ENCODE data around the gene OR4K14. TPM values are rescaled to one million over a fixed set of nuclear protein-coding genes. Genes with fewer than 3 reads are reported as not detected.

OR4K14 gene
- not detected in 2 replicates for total RNA-seq

GRCh38 chr14:20019257-20019865, at the start of gene OR4K14:
Gene OR4K14 (minus strand): TSS chr14:20019307. CDS start chr14:20015193, 4,114 bp downstream.

GRCh38 chr14:20059745-20060144, 40.6 kb upstream of the OR4K14 start, which contains the start of gene OR4L1:
Gene OR4L1 (plus strand): TSS chr14:20060045. CDS start chr14:20060045, 0 bp downstream.

DNA sequence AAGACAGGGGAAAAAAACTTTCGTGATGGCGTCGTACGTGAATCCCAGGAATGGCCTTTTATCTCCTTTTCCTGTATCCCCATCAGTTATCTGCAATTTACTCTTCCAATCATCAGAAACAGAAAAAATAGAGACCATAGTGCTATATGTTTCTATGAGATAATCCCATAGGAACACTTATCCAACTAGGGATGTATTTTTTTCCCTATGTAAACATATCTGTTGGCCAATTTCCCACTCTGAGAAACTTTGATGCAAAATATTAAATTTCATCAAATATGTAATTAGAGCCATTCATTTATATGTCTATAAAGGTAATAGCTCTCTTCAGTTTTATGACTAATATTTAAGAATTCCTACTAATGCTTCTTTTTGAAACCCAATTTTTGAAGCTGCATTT, 16.8 kb upstream of the OR4K14 start, which contains the start of gene OR4K13:
Gene OR4K13 (minus strand): TSS at position 101 of the 400 bp plus-strand sequence. CDS start 1,280 bp downstream, outside the sequence.

GRCh38 chr14:20001863-20002262, 17.2 kb downstream of the OR4K14 start, which contains the start of gene OR4Q2:
Gene OR4Q2 (plus strand): TSS chr14:20002163.

GRCh38 chr14:19975291-19975690, 43.8 kb downstream of the OR4K14 start, which contains the start of gene OR4K15:
Gene OR4K15 (plus strand): TSS chr14:19975591. CDS start chr14:19975591, 0 bp downstream.

Other genes starting within 250 kb of the OR4K14 start
- gene OR4M1, start 245.8 kb downstream of the OR4K14 start, total RNA-seq, result not detected in 2 replicates
- gene OR4N2, start 215.5 kb downstream of the OR4K14 start, total RNA-seq, result not detected in 2 replicates
- gene OR4K2, start 144.2 kb downstream of the OR4K14 start, total RNA-seq, result not detected in 2 replicates
- gene OR4K5, start 98.7 kb downstream of the OR4K14 start, total RNA-seq, result not detected in 2 replicates
- not detected in 2 replicates for gene OR4K1, start 88.4 kb downstream of the OR4K14 start, total RNA-seq
- not detected in 2 replicates for gene OR4K15, start 43.7 kb downstream of the OR4K14 start, total RNA-seq
- gene OR4Q2, start 17.1 kb downstream of the OR4K14 start, total RNA-seq, result not detected in 2 replicates
- gene OR4K13, start 16.7 kb upstream of the OR4K14 start, total RNA-seq, result under 0.01 TPM in 1 of 2 replicates, not detected in the other
- not detected in 2 replicates for gene OR4L1, start 40.7 kb upstream of the OR4K14 start, total RNA-seq
- not detected in 2 replicates for gene OR4K17, start 91.4 kb upstream of the OR4K14 start, total RNA-seq
- gene OR4N5, start 119.5 kb upstream of the OR4K14 start, total RNA-seq, result not detected in 2 replicates
- not detected in 2 replicates for gene OR11G2, start 171.6 kb upstream of the OR4K14 start, total RNA-seq
- gene OR11H6, start 204.4 kb upstream of the OR4K14 start, total RNA-seq, result not detected in 2 replicates
- not detected in 2 replicates for gene OR11H7, start 209.7 kb upstream of the OR4K14 start, total RNA-seq
- not detected in 2 replicates for gene OR11H4, start 220.0 kb upstream of the OR4K14 start, total RNA-seq

All from bronchial smooth muscle cell (primary cell).